ENCODE measurements around the gene APLP2.

GRCh38 chr11:130165601-130166456, 96.1 kb downstream of the APLP2 start:
- no peak for TF ChIP-seq CTCF (IDR thresholded peaks at IDR 0.05)
- TF ChIP-seq POLR2A (IDR thresholded peaks at IDR 0.05) = no peak

Measured in testis (tissue), 2 donors.